GM12878 (cell line): ENCODE data around the gene DENND6A. TPM values are rescaled to one million over a fixed set of nuclear protein-coding genes. Genes with fewer than 3 reads are reported as not detected.

Source experiments
- ATAC-seq: fragments of 200-7000 bp; cut with Tn5 transposase; 3 replicates; pipeline ENCODE4 v1.9.1; 2020; ENCODE audit warnings: mild to moderate bottlenecking, moderate library complexity
- BruUV-seq: library from RNA; stranded (reverse); fragments of 400-500 nt; replicated peaks from 2 replicates; lab custom pipeline; 2021; lab: Mats Ljungman, UMichigan
- CTCF ChIA-PET: fragments of 300-600 bp; sonication (Branson Sonifier 250); formaldehyde crosslinking; extraction: SDS; loops from one replicate; lab custom pipeline; 2021; ENCODE audit warnings: inconsistent platforms; lab: Yijun Ruan, JAX
- POLR2A ChIA-PET: fragments of 350-600 bp; formaldehyde crosslinking; extraction: SDS; loops from one replicate; lab custom pipeline; 2021; ENCODE audit warnings: inconsistent platforms; lab: Charles Lee
- RAD21 ChIA-PET: fragments of 300-600 bp; sonication (Branson Sonifier 250); formaldehyde crosslinking; loops from one replicate; lab custom pipeline; 2023; ENCODE audit warnings: antibody characterized with exemption; ENCODE audit not compliant: unreplicated experiment; lab: Charles Lee
- SMC1A ChIA-PET: fragments of 300-600 bp; sonication (Branson Sonifier 250); formaldehyde crosslinking; loops from one replicate; lab custom pipeline; 2023; ENCODE audit not compliant: unreplicated experiment, uncharacterized antibody; lab: Charles Lee
- DNase-seq: peaks from one replicate; pipeline ENCODE4 v3.0.0-alpha.2; 2011; ENCODE audit warnings: low read depth, low spot score
- FAIRE-seq: peaks from 3 replicates; lab custom pipeline; 2011; peaks lifted over from hg19 to GRCh38; lab: Jason Lieb, UNC
- H2AFZ ChIP-seq: 2 replicates; pipeline ENCODE4 v1.6.0; 2011; ENCODE audit warnings: low read depth, low read length, control low read depth; ENCODE audit not compliant: control insufficient read depth
- H3K27ac ChIP-seq: 2 replicates; pipeline ENCODE4 v1.5.1; 2011; ENCODE audit warnings: control low read depth; ENCODE audit not compliant: control insufficient read depth, insufficient read depth
- H3K27me3 ChIP-seq, 2 experiments: replicated peaks in 1 of 2; 2 replicates each; pipeline versions ENCODE4 v1.6.0 to v1.6.1; 2011; ENCODE audit warnings: low read length in 1 of 2; ENCODE audit not compliant: control insufficient read depth in 2 of 2, insufficient read depth in 2 of 2
- H3K36me3 ChIP-seq, 2 experiments: 2 replicates each; pipeline ENCODE4 v1.5.1; 2011; ENCODE audit warnings: low read length in 1 of 2; ENCODE audit not compliant: control insufficient read depth in 2 of 2, insufficient read depth in 2 of 2
- H3K4me1 ChIP-seq: 2 replicates; pipeline ENCODE4 v1.6.1; 2011; ENCODE audit warnings: mild to moderate bottlenecking, low read length, moderate library complexity, mixed read lengths; ENCODE audit not compliant: control insufficient read depth, insufficient read depth
- H3K4me2 ChIP-seq: 2 replicates; pipeline ENCODE4 v1.6.0; 2011; ENCODE audit warnings: control low read depth; ENCODE audit not compliant: control insufficient read depth, insufficient read depth
- H3K4me3 ChIP-seq: fragments of 200-600 bp; sonication (generic); 2 replicates; pipeline ENCODE4 v1.5.1; 2016
- H3K79me2 ChIP-seq: 2 replicates; pipeline ENCODE4 v1.6.0; 2011; ENCODE audit warnings: low read length; ENCODE audit not compliant: control insufficient read depth, insufficient read depth
- H3K9ac ChIP-seq: 2 replicates; pipeline ENCODE4 v1.8.0; 2011; ENCODE audit warnings: low read length, control low read depth, mixed read lengths; ENCODE audit not compliant: control insufficient read depth, insufficient read depth
- H3K9me3 ChIP-seq: replicated peaks from 3 replicates; pipeline ENCODE4 v1.5.1; 2011; ENCODE audit warnings: mild to moderate bottlenecking, low read length; ENCODE audit not compliant: control insufficient read depth, insufficient read depth
- H4K20me1 ChIP-seq: 2 replicates; pipeline ENCODE4 v1.6.0; 2011; ENCODE audit not compliant: control insufficient read depth, insufficient read depth
- BCL11A ChIP-seq: IDR thresholded peaks from 2 replicates; pipeline ENCODE4 v1.6.1; 2011; ENCODE audit warnings: low read depth, low read length
- CBFB ChIP-seq: IDR thresholded peaks from 2 replicates; pipeline ENCODE4 v1.6.1; 2016; ENCODE audit warnings: antibody characterized with exemption, low read depth
- CHD2 ChIP-seq: IDR thresholded peaks from 2 replicates; pipeline ENCODE4 v1.6.1; 2011; ENCODE audit warnings: low read depth, low read length, improper control_type of control experiment, borderline replicate concordance
- FOXM1 ChIP-seq: IDR thresholded peaks from 2 replicates; pipeline ENCODE4 v1.6.1; 2012; ENCODE audit warnings: low read depth, mild to moderate bottlenecking, inconsistent platforms, low read length, moderate library complexity
- IKZF1 ChIP-seq: fragments of 450-650 bp; conservative IDR thresholded peaks from 2 replicates; pipeline ENCODE4 v1.6.1; 2017; ENCODE audit warnings: antibody characterized with exemption, mild to moderate bottlenecking
- IKZF2 ChIP-seq, 2 experiments: fragments of 450-650 bp; IDR thresholded peaks; 2 replicates each; pipeline ENCODE4 v1.6.1; 2017; ENCODE audit warnings: mild to moderate bottlenecking in 2 of 2, moderate library complexity in 2 of 2
- NFYA ChIP-seq: IDR thresholded peaks from 2 replicates; pipeline ENCODE4 v1.6.1; 2011; ENCODE audit warnings: low read depth, mild to moderate bottlenecking, low read length, improper control_type of control experiment, borderline replicate concordance
- NR2C2 ChIP-seq: IDR thresholded peaks from 2 replicates; pipeline ENCODE4 v1.6.1; 2011; ENCODE audit warnings: borderline replicate concordance, low read depth; ENCODE audit not compliant: control insufficient read depth, insufficient read length
- PBX3 ChIP-seq: IDR thresholded peaks from 2 replicates; pipeline ENCODE4 v1.6.1; 2011; ENCODE audit warnings: mild to moderate bottlenecking, low read depth, low read length, moderate library complexity; ENCODE audit not compliant: insufficient replicate concordance
- WRNIP1 ChIP-seq: IDR thresholded peaks from 2 replicates; pipeline ENCODE4 v1.6.1; 2011; ENCODE audit warnings: low read depth, low read length, improper control_type of control experiment, borderline replicate concordance
- YY1 ChIP-seq: IDR thresholded peaks from 2 replicates; pipeline ENCODE4 v1.6.1; 2011; ENCODE audit warnings: low read depth, mild to moderate bottlenecking, low read length
- ZBED1 ChIP-seq: IDR thresholded peaks from 2 replicates; pipeline ENCODE4 v1.6.1; 2016; ENCODE audit warnings: borderline replicate concordance
- ZNF24 ChIP-seq: fragments of 450-650 bp; IDR thresholded peaks from 2 replicates; pipeline ENCODE4 v1.6.1; 2017; ENCODE audit warnings: antibody characterized with exemption, mild to moderate bottlenecking
- WGBS: methylation state at CpG from one replicate; pipeline ENCODE4 v1.1.6; 2016; ENCODE audit warnings: low lambda C conversion rate; ENCODE audit not compliant: insufficient replicate concordance, insufficient coverage; ENCODE audit errors: missing lambda C conversion rate; 5-methylcytosine and 5-hydroxymethylcytosine counted together
- in situ Hi-C: fragments of 300-500 bp; cut with MboI; formaldehyde crosslinking; loops from 9 replicates; pipeline ENCODE4 v1.14.3; 2018; ENCODE audit warnings: mixed read lengths
- intact Hi-C: fragments of 100-400 bp; cut with micrococcal nuclease; formaldehyde crosslinking; loops from one replicate; pipeline ENCODE4 v1.14.2; 2022; ENCODE audit not compliant: unreplicated experiment
- polyA plus RNA-seq, 11 experiments: library from polyadenylated mRNA; depleted of rRNA in 4 of 11; unstranded in 6 of 11; stranded (reverse) in 5 of 11; fragments of >200 nt; fragmentation: Nextera tagmentation in 4 of 11; fragmentation: Illumina TruSeq in 1 of 11; extraction: Ambion mirVana in 4 of 11; extraction: Trizol in 1 of 11; gene quantifications; 1 replicate in 1 of 11; 2 replicates in 10 of 11; pipeline versions ENCODE4 v1.2.1 to v1.2.3, GENCODE V29; 2011 to 2016; ENCODE audit warnings: inconsistent platforms in 2 of 11, missing spikeins in 2 of 11, low read depth in 1 of 11
- total RNA-seq, 4 experiments: library from RNA; depleted of rRNA in 3 of 4; stranded (reverse); fragments of >200 nt in 3 of 4; fragmentation: Illumina TruSeq in 1 of 4; extraction: Trizol in 1 of 4; gene quantifications; 2 replicates each; pipeline versions ENCODE4 v1.2.1 to v1.2.3, GENCODE V29; 2013 to 2021
- TF ChIP-seq, protein P1 (sequence below): IDR thresholded peaks from 2 replicates; pipeline ENCODE4 v1.6.1; 2012; ENCODE audit warnings: low read depth, low read length, improper control_type of control experiment
- TF ChIP-seq, protein P2 (sequence below): IDR thresholded peaks from 2 replicates; pipeline ENCODE4 v1.6.1; 2012; ENCODE audit warnings: low read depth, low read length, improper control_type of control experiment

DENND6A gene
- total and polyA plus RNA-seq, 10 of the 15 experiments (the other 5 are each of a cell fraction or from before 2014, with no cell fraction given), result 1.8 to 15.3 (median 10.3) TPM

DNA sequence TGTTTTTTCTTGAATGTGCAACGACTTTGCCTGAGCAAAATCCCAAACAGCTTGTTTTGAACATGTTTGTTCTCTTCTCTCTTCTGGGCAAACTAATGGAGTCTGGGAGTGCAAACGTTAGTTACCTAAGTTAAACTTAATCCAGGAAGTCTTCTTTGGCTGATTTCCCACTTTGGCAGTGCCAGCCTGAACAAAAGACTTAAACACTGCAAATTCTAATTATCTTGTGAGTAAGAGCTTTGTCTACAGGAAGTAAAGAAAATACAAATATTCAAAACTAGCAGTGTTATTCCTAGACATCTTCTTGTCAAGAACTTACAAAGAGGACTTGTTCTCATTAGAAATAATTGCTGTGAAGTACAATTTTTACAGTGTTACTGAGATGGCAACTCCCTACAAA lies 16.7 kb upstream of the DENND6A start:
- no peaks in the 10 kb centered on the region for H3K4me1 ChIP-seq
- H3K79me2 ChIP-seq, result no peaks in the 10 kb centered on the region
- BruUV-seq, result no TSS peak
- no peak overlapping the region for H3K9ac ChIP-seq
- H3K36me3 ChIP-seq, result no peaks in the 10 kb centered on the region
- no peaks in the 10 kb centered on the region for H4K20me1 ChIP-seq
- ATAC-seq (no peak), FAIRE-seq (no peak), DNase-seq (no peak)
- RAD21 ChIA-PET, result no interaction called here
- H3K27ac ChIP-seq, result no peak overlapping the region
- CTCF ChIA-PET, result interaction anchor here (0.6 to 1.4 kb wide), 4 partner anchors 13 to 541 kb away, joined by 3 to 4 read pairs (median 4); no protein-coding TSS in a partner anchor
- WGBS, result 8% methylated on average over 2 of the region's 2 CpGs
- no peak overlapping the region for H3K4me2 ChIP-seq
- SMC1A ChIA-PET, result interaction anchor here (1.0 kb wide), 1 partner anchor 10 kb away, joined by 5 read pairs; no protein-coding TSS in a partner anchor
- peaks cover 0 to 2% of the 10 kb centered on the region in 2 experiments; a peak in 1 of 4 replicates for H3K27me3 ChIP-seq
- TF ChIP-seq BCL11A, result no peak
- H2AFZ ChIP-seq, result no peak overlapping the region; the same call in 1 of the 2 replicates
- intact Hi-C loops, result no loop called here
- H3K9me3 ChIP-seq, result no peaks in the 10 kb centered on the region
- H3K4me3 ChIP-seq, result no peak overlapping the region
- POLR2A ChIA-PET, result interaction anchor here (0.6 kb wide), 1 partner anchor 53 kb away, joined by 3 read pairs; no protein-coding TSS in a partner anchor
- in situ Hi-C loops, result no loop called here

- H4K20me1 ChIP-seq, result no peaks in the 10 kb centered on the region
- WGBS, result 49% methylated on average over 2 of the region's 2 CpGs
- DNase-seq, result no peak
- H3K4me2 ChIP-seq, result no peak overlapping the region
- no peak for ATAC-seq
- no peaks in the 10 kb centered on the region for H3K4me1 ChIP-seq
- BruUV-seq, result no TSS peak
- ChIA-PET SMC1A (interaction anchor here (1.0 kb wide), 1 partner anchor 11 kb away, joined by 5 read pairs; no protein-coding TSS in a partner anchor), CTCF (interaction anchor here (1.4 kb wide), 1 partner anchor 14 kb away, joined by 4 read pairs; no protein-coding TSS in a partner anchor), RAD21 (no interaction called here), POLR2A (no interaction called here)
- peaks cover 0 to 2% of the 10 kb centered on the region in 2 experiments; a peak in 1 of 4 replicates for H3K27me3 ChIP-seq
- H3K36me3 ChIP-seq, result no peaks in the 10 kb centered on the region
- H3K4me3 ChIP-seq, result no peak overlapping the region
- in situ Hi-C loops (no loop called here), intact Hi-C loops (no loop called here)
- H3K9me3 ChIP-seq, result no peaks in the 10 kb centered on the region
- no peaks in the 10 kb centered on the region for H3K79me2 ChIP-seq
- H3K9ac ChIP-seq, result no peak overlapping the region
- FAIRE-seq, result peak; percentile 47
- no peak overlapping the region for H3K27ac ChIP-seq
- no peak overlapping the region for H2AFZ ChIP-seq
- TF ChIP-seq ZNF24 (no peak), YY1 (no peak), IKZF1 (no peak), NFYA (no peak), FOXM1 (no peak), CBFB (no peak), ZBED1 (no peak), IKZF2 (IDR thresholded peaks at IDR 0.05) (no peak), WRNIP1 (no peak), PBX3 (no peak), CHD2 (no peak), NR2C2 (no peak)
- TF ChIP-seq, protein P1, sequence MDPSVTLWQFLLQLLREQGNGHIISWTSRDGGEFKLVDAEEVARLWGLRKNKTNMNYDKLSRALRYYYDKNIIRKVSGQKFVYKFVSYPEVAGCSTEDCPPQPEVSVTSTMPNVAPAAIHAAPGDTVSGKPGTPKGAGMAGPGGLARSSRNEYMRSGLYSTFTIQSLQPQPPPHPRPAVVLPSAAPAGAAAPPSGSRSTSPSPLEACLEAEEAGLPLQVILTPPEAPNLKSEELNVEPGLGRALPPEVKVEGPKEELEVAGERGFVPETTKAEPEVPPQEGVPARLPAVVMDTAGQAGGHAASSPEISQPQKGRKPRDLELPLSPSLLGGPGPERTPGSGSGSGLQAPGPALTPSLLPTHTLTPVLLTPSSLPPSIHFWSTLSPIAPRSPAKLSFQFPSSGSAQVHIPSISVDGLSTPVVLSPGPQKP, result no peak
- TF ChIP-seq, protein P2, sequence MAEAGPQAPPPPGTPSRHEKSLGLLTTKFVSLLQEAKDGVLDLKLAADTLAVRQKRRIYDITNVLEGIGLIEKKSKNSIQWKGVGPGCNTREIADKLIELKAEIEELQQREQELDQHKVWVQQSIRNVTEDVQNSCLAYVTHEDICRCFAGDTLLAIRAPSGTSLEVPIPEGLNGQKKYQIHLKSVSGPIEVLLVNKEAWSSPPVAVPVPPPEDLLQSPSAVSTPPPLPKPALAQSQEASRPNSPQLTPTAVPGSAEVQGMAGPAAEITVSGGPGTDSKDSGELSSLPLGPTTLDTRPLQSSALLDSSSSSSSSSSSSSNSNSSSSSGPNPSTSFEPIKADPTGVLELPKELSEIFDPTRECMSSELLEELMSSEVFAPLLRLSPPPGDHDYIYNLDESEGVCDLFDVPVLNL, result no peak
These were observed 16.2 kb upstream of the DENND6A start for GRCh38 chr3:57709031-57709430.
